Muscle of arm (tissue), 14 donors: ENCODE results near the gene GMPPA. TPM values are rescaled to one million over a fixed set of nuclear protein-coding genes. Genes with fewer than 3 reads are reported as not detected.

ENCODE experiments used
- DNase-seq: peaks from one replicate; pipeline ENCODE4 v3.0.0-alpha.2; 2013
- long read RNA-seq, 11 donors: transcript quantifications; one replicate each; lab custom pipeline, GENCODE V29; 2026
- polyA plus RNA-seq, 12 donors: library from polyadenylated mRNA; unstranded; fragments of 120-200 nt; gene quantifications; one replicate each; pipeline ENCODE4 v1.2.1, GENCODE V29; 2013; ENCODE audit not compliant: insufficient read length in 12 of 12

The GMPPA gene
- 10 to 100 TPM in 11 of 12 donors, not detected in 1; 18.5 to 82.8 (median 25.4) TPM for polyA plus RNA-seq
- long read RNA-seq, donor 1, partial matches to known transcripts, result 0 of 4 reads
- long read RNA-seq, donor 1, other reads (novel, unspliced or antisense), result 0 of 4 reads
- long read RNA-seq, donor 2, partial matches to known transcripts, result 0 of 4 reads
- long read RNA-seq, donor 2, other reads (novel, unspliced or antisense), result 0 of 4 reads
- long read RNA-seq, donor 3, partial matches to known transcripts, result 0 of 2 reads
- long read RNA-seq, donor 3, other reads (novel, unspliced or antisense), result 0 of 2 reads
- long read RNA-seq, donor 4, partial matches to known transcripts, result 0 of 1 reads
- long read RNA-seq, donor 4, other reads (novel, unspliced or antisense), result 0 of 1 reads
- long read RNA-seq, donor 5, partial matches to known transcripts, result 0 of 4 reads
- long read RNA-seq, donor 5, other reads (novel, unspliced or antisense), result 0 of 4 reads
- long read RNA-seq, donor 6, partial matches to known transcripts, result 0 of 4 reads
- long read RNA-seq, donor 6, other reads (novel, unspliced or antisense), result 0 of 4 reads
- long read RNA-seq, donor 7, partial matches to known transcripts, result 0 of 1 reads
- long read RNA-seq, donor 7, other reads (novel, unspliced or antisense), result 0 of 1 reads
- long read RNA-seq, donor 8, partial matches to known transcripts, result 0 of 2 reads
- long read RNA-seq, donor 8, other reads (novel, unspliced or antisense), result 0 of 2 reads
- long read RNA-seq, donor 9, partial matches to known transcripts, result 0 of 2 reads
- long read RNA-seq, donor 9, other reads (novel, unspliced or antisense), result 0 of 2 reads
- long read RNA-seq, donor 10, partial matches to known transcripts, result 0 of 4 reads
- long read RNA-seq, donor 10, other reads (novel, unspliced or antisense), result 0 of 4 reads
- long read RNA-seq, donor 11, partial matches to known transcripts, result 0 of 4 reads
- long read RNA-seq, donor 11, other reads (novel, unspliced or antisense), result 0 of 4 reads

GRCh38 chr2:219498280-219499057 is at the start of gene GMPPA:
GMPPA (plus strand) TSS chr2:219498891; CDS start chr2:219499976, 1,085 bp downstream.
- DNase-seq, result peak; percentile 99

- no peak for DNase-seq
These were observed 49.1 kb upstream of the GMPPA start for GRCh38 chr2:219449609-219450008.

GRCh38 chr2:219451661-219452360 is 46.9 kb upstream of the GMPPA start:
- no peak for DNase-seq

GRCh38 chr2:219452361-219453317 is 46.1 kb upstream of the GMPPA start:
- DNase-seq, result no peak

- DNase-seq, result no peak
These were observed 44.8 kb upstream of the GMPPA start for GRCh38 chr2:219453671-219454590.

- no peak for DNase-seq
These were observed 43.1 kb upstream of the GMPPA start for GRCh38 chr2:219455581-219455980.

GRCh38 chr2:219457784-219458369 is 40.8 kb upstream of the GMPPA start:
- DNase-seq, result no peak

- DNase-seq, result no peak
These were observed 39.7 kb upstream of the GMPPA start for GRCh38 chr2:219458996-219459395.

- no peak for DNase-seq
These were observed 39.0 kb upstream of the GMPPA start for GRCh38 chr2:219459460-219460311.

GRCh38 chr2:219460424-219460926 is 38.2 kb upstream of the GMPPA start:
- DNase-seq, result no peak

GRCh38 chr2:219461047-219461514 is 37.6 kb upstream of the GMPPA start:
- no peak for DNase-seq

- DNase-seq, result no peak
These were observed 37.0 kb upstream of the GMPPA start for GRCh38 chr2:219461669-219462068.

- DNase-seq, result no peak
These were observed 36.3 kb upstream of the GMPPA start for GRCh38 chr2:219462349-219462748.

GRCh38 chr2:219464286-219465032 is 34.2 kb upstream of the GMPPA start:
- DNase-seq, result no peak

GRCh38 chr2:219465659-219466561 is 32.8 kb upstream of the GMPPA start:
- DNase-seq, result no peak
